ENCODE data around the gene POLDIP2.

Gene POLDIP2

GRCh38 chr17:28357061-28357900 is at the start of gene POLDIP2:
Gene POLDIP2 (minus strand): TSS chr17:28357527. CDS start chr17:28357448, 79 bp downstream.
- DNase-seq = peak; percentile 84

- peak; percentile 40 for DNase-seq
Measured at GRCh38 chr17:28406473-28406814, 49.1 kb upstream of the POLDIP2 start.

GRCh38 chr17:28405632-28406472 is 48.5 kb upstream of the POLDIP2 start, which contains the start of gene SLC46A1:
Gene SLC46A1 (minus strand): TSS chr17:28406212. CDS start chr17:28406114, 98 bp downstream.
- DNase-seq = peak; percentile 60

GRCh38 chr17:28404812-28405570 is 47.7 kb upstream of the POLDIP2 start:
- DNase-seq = no peak

GRCh38 chr17:28404461-28404811 is 47.1 kb upstream of the POLDIP2 start:
- no peak for DNase-seq

GRCh38 chr17:28404007-28404406 is 46.7 kb upstream of the POLDIP2 start:
- DNase-seq = no peak

- no peak for DNase-seq
Measured at GRCh38 chr17:28402844-28403243, 45.5 kb upstream of the POLDIP2 start.

GRCh38 chr17:28402224-28402630 is 44.9 kb upstream of the POLDIP2 start:
- DNase-seq = no peak

GRCh38 chr17:28399808-28400207 is 42.5 kb upstream of the POLDIP2 start:
- no peak for DNase-seq

- no peak for DNase-seq
Measured at GRCh38 chr17:28398280-28398981, 41.1 kb upstream of the POLDIP2 start.

- no peak for DNase-seq
Measured at GRCh38 chr17:28397687-28398279, 40.5 kb upstream of the POLDIP2 start.

GRCh38 chr17:28397275-28397674 is 39.9 kb upstream of the POLDIP2 start:
- no peak for DNase-seq

- DNase-seq = no peak
Measured at GRCh38 chr17:28396635-28397239, 39.4 kb upstream of the POLDIP2 start.

- DNase-seq = no peak
Measured at GRCh38 chr17:28395968-28396367, 38.6 kb upstream of the POLDIP2 start.

- DNase-seq = no peak
Measured at GRCh38 chr17:28395426-28395825, 38.1 kb upstream of the POLDIP2 start.

GRCh38 chr17:28394337-28395116 is 37.2 kb upstream of the POLDIP2 start:
- no peak for DNase-seq

GRCh38 chr17:28392491-28392890 is 35.2 kb upstream of the POLDIP2 start:
- no peak for DNase-seq

GRCh38 chr17:28391401-28391800 is 34.1 kb upstream of the POLDIP2 start:
- DNase-seq = no peak

GRCh38 chr17:28390984-28391383 is 33.7 kb upstream of the POLDIP2 start:
- no peak for DNase-seq

GRCh38 chr17:28390563-28390962 is 33.2 kb upstream of the POLDIP2 start:
- no peak for DNase-seq

GRCh38 chr17:28390141-28390540 is 32.8 kb upstream of the POLDIP2 start:
- DNase-seq = no peak

Data from NCI-H748 treated with DMSO at 0.1 percent for 48 hours (cell line).